CD14-positive monocyte (primary cell): Measurements from ENCODE around the gene MAP3K6. TPM values are rescaled to one million over a fixed set of nuclear protein-coding genes. Genes with fewer than 3 reads are reported as not detected.

Experiments used
- DNase-seq, 3 donors: peaks; one replicate each; pipeline ENCODE4 v3.0.0-alpha.2; 2011 to 2022
- H2AFZ ChIP-seq: 2 replicates; pipeline ENCODE4 v1.6.0; 2012; ENCODE audit warnings: mild to moderate bottlenecking, low read depth, low read length, inconsistent platforms; ENCODE audit not compliant: insufficient read depth, poor library complexity, severe bottlenecking
- H3K27ac ChIP-seq, 2 donors: 1 replicate in 1 of 2; 2 replicates in 1 of 2; pipeline ENCODE4 v1.5.1; 2012 to 2013; ENCODE audit warnings: low read length in 2 of 2, control low read depth in 1 of 2, inconsistent platforms in 1 of 2, low read depth in 1 of 2, mild to moderate bottlenecking in 1 of 2
- H3K27me3 ChIP-seq, 2 donors: one replicate each; pipeline versions ENCODE4 v1.6.0 to v1.6.1; 2011 to 2013; ENCODE audit warnings: low read length in 2 of 2; ENCODE audit not compliant: control insufficient read depth in 2 of 2, insufficient read depth in 2 of 2
- H3K36me3 ChIP-seq, 2 donors: replicated peaks in 1 of 2; 1 replicate in 1 of 2; 2 replicates in 1 of 2; pipeline versions ENCODE4 v1.5.1 to v1.6.1; 2012 to 2013; ENCODE audit warnings: low read length in 2 of 2, control low read depth in 1 of 2, inconsistent platforms in 1 of 2, mild to moderate bottlenecking in 1 of 2; ENCODE audit not compliant: insufficient read depth in 2 of 2, control insufficient read depth in 1 of 2
- H3K4me1 ChIP-seq, 2 donors: 1 replicate in 1 of 2; 2 replicates in 1 of 2; pipeline versions ENCODE4 v1.5.1 to v1.6.1; 2012 to 2013; ENCODE audit warnings: low read length in 2 of 2, control low read depth in 1 of 2, inconsistent platforms in 1 of 2, mild to moderate bottlenecking in 1 of 2, moderate library complexity in 1 of 2; ENCODE audit not compliant: insufficient read depth in 2 of 2, control insufficient read depth in 1 of 2
- H3K4me2 ChIP-seq: replicated peaks from 2 replicates; pipeline ENCODE3; 2012; ENCODE audit warnings: low read length, moderate library complexity, mild to moderate bottlenecking; ENCODE audit not compliant: poor library complexity, severe bottlenecking; ENCODE audit errors: extremely low read depth
- H3K4me3 ChIP-seq, 3 experiments: fragments of 200-600 bp in 1 of 3; sonication (generic) in 1 of 3; replicated peaks in 1 of 3; 1 replicate in 2 of 3; 2 replicates in 1 of 3; pipeline ENCODE4 v1.5.1; 2011 to 2013; ENCODE audit warnings: low read length in 3 of 3, mild to moderate bottlenecking in 3 of 3, control low read depth in 2 of 3, low read depth in 2 of 3, inconsistent platforms in 1 of 3, moderate library complexity in 1 of 3
- H3K79me2 ChIP-seq: 2 replicates; pipeline ENCODE4 v1.6.0; 2012; ENCODE audit warnings: mild to moderate bottlenecking, control low read depth, inconsistent platforms, low read length, moderate library complexity; ENCODE audit not compliant: insufficient read depth
- H3K9ac ChIP-seq: 2 replicates; pipeline ENCODE4 v1.6.0; 2017; ENCODE audit warnings: low read length, mild to moderate bottlenecking; ENCODE audit not compliant: insufficient read depth, poor library complexity, severe bottlenecking
- H3K9me3 ChIP-seq, 2 donors: replicated peaks in 1 of 2; 1 replicate in 1 of 2; 2 replicates in 1 of 2; pipeline versions ENCODE4 v1.5.1 to v1.6.1; 2012 to 2013; ENCODE audit warnings: low read length in 2 of 2, control low read depth in 1 of 2; ENCODE audit not compliant: control insufficient read depth in 1 of 2, insufficient read depth in 1 of 2
- H4K20me1 ChIP-seq: 2 replicates; pipeline ENCODE4 v1.6.0; 2012; ENCODE audit warnings: mild to moderate bottlenecking, low read length, control low read depth, moderate library complexity; ENCODE audit not compliant: insufficient read depth
- H3K27ac Mint-ChIP-seq, 7 donors: one replicate each; pipeline ENCODE4 v1.8.0; 2020; ENCODE audit warnings: mild to moderate bottlenecking in 7 of 7, mixed read lengths in 7 of 7, moderate library complexity in 6 of 7, inconsistent platforms in 2 of 7
- H3K27me3 Mint-ChIP-seq, 3 donors: one replicate each; pipeline ENCODE4 v1.8.0; 2021 to 2022; ENCODE audit warnings: low read depth in 3 of 3, mild to moderate bottlenecking in 3 of 3, mixed read lengths in 3 of 3, moderate library complexity in 3 of 3, inconsistent platforms in 1 of 3
- H3K36me3 Mint-ChIP-seq, 2 donors: one replicate each; pipeline ENCODE4 v1.8.0; 2020; ENCODE audit warnings: mixed read lengths in 2 of 2, inconsistent platforms in 1 of 2, mild to moderate bottlenecking in 1 of 2
- H3K4me1 Mint-ChIP-seq: one replicate; pipeline ENCODE4 v1.8.0; 2020; ENCODE audit warnings: mild to moderate bottlenecking, mixed read lengths
- H3K4me3 Mint-ChIP-seq, 2 donors: one replicate each; pipeline ENCODE4 v1.8.0; 2020; ENCODE audit warnings: mild to moderate bottlenecking in 2 of 2, mixed read lengths in 2 of 2, moderate library complexity in 1 of 2
- H3K9me3 Mint-ChIP-seq, 7 donors: one replicate each; pipeline ENCODE4 v1.8.0; 2020 to 2022; ENCODE audit warnings: mixed read lengths in 7 of 7, mild to moderate bottlenecking in 6 of 7, moderate library complexity in 6 of 7, inconsistent platforms in 2 of 7
- CTCF ChIP-seq: fragments of 200-600 bp; IDR thresholded peaks from one replicate; pipeline ENCODE4 v1.8.0; 2022; ENCODE audit warnings: antibody characterized with exemption, mild to moderate bottlenecking
- WGBS: methylation state at CpG from one replicate; pipeline ENCODE4 v1.1.5; 2013; ENCODE audit warnings: missing lambda C conversion rate; ENCODE audit not compliant: insufficient coverage; 5-methylcytosine and 5-hydroxymethylcytosine counted together
- intact Hi-C, 2 donors: fragments of 100-400 bp; cut with micrococcal nuclease; formaldehyde crosslinking; loops; one replicate each; pipeline versions ENCODE4 v1.15.0 to v1.15.1; 2023
- polyA plus RNA-seq, 3 donors: library from polyadenylated mRNA; depleted of rRNA in 1 of 3; unstranded in 2 of 3; stranded (reverse) in 1 of 3; fragments of 300-500 nt in 2 of 3; fragments of >200 nt in 1 of 3; fragmentation: Illumina TruSeq in 2 of 3; gene quantifications; 1 replicate in 2 of 3; 2 replicates in 1 of 3; pipeline ENCODE4 v1.2.3, GENCODE V29; 2012 to 2021

The MAP3K6 gene
- polyA plus RNA-seq, 3 donors = 3.2 to 14.8 (median 6.7) TPM

- Histone ChIP-seq H2AFZ (no peak overlapping the region), H3K79me2 (no peaks in the 10 kb centered on the region), H3K9me3 (no peaks in the 10 kb centered on the region), H3K4me3 (no peak overlapping the region), H3K4me1 (peaks cover 16 to 18% of the 10 kb centered on the region in 2 donors), H3K4me2 (no peak overlapping the region), H4K20me1 (no peaks in the 10 kb centered on the region), H3K9ac (no peak overlapping the region), H3K27ac (no peak overlapping the region), H3K36me3 (no peaks in the 10 kb centered on the region), H3K27me3 (peaks cover 0 to 19% of the 10 kb centered on the region in 2 donors)
- Mint-ChIP-seq H3K27me3 (peaks cover 18 to 23% (median 23%) of the 10 kb centered on the region in 3 donors), H3K4me1 (peaks cover 16% of the 10 kb centered on the region), H3K36me3 (no peaks in the 10 kb centered on the region), H3K27ac (peak overlapping the region in 2 of 7 donors; percentile 26 to 73), H3K4me3 (no peak overlapping the region), H3K9me3 (peaks cover 0 to 5% (median 0%) of the 10 kb centered on the region in 7 donors)
- WGBS = 100% methylated on average over 8 of the region's 9 CpGs
- no peak for TF ChIP-seq CTCF
- DNase-seq = no peak
- intact Hi-C loops = loop anchor here (2.0 to 10.0 kb wide), 3 partner anchors 35 to 289 kb away; no protein-coding TSS in a partner anchor
Measured at GRCh38 chr1:27394282-27394658, 27.5 kb upstream of the MAP3K6 start.

GRCh38 chr1:27393641-27394281 lies 27.0 kb upstream of the MAP3K6 start:
- Histone ChIP-seq H3K4me3 (no peak overlapping the region), H3K9me3 (no peaks in the 10 kb centered on the region), H2AFZ (no peak overlapping the region), H3K9ac (no peak overlapping the region), H3K27me3 (peaks cover 0 to 19% of the 10 kb centered on the region in 2 donors), H4K20me1 (no peaks in the 10 kb centered on the region), H3K4me1 (peaks cover 16 to 18% of the 10 kb centered on the region in 2 donors), H3K36me3 (no peaks in the 10 kb centered on the region), H3K4me2 (no peak overlapping the region), H3K27ac (no peak overlapping the region), H3K79me2 (no peaks in the 10 kb centered on the region)
- Mint-ChIP-seq H3K36me3 (no peaks in the 10 kb centered on the region), H3K27me3 (peaks cover 18 to 23% (median 22%) of the 10 kb centered on the region in 3 donors), H3K4me1 (peaks cover 16% of the 10 kb centered on the region), H3K9me3 (peaks cover 0 to 5% (median 0%) of the 10 kb centered on the region in 7 donors), H3K27ac (peak overlapping the region in 2 of 7 donors; percentile 73), H3K4me3 (no peak overlapping the region)
- no peak for TF ChIP-seq CTCF
- intact Hi-C loops = loop anchor here (2.0 to 10.0 kb wide), 4 partner anchors 25 to 289 kb away; no protein-coding TSS in a partner anchor
- no peak for DNase-seq
- WGBS = 96% methylated on average over 12 of the region's 18 CpGs
